Measurements from ENCODE around the gene IKZF5.

Gene IKZF5

GRCh38 chr10:122986335-122986734 lies 22.3 kb downstream of the IKZF5 start:
- TF ChIP-seq, protein P1, sequence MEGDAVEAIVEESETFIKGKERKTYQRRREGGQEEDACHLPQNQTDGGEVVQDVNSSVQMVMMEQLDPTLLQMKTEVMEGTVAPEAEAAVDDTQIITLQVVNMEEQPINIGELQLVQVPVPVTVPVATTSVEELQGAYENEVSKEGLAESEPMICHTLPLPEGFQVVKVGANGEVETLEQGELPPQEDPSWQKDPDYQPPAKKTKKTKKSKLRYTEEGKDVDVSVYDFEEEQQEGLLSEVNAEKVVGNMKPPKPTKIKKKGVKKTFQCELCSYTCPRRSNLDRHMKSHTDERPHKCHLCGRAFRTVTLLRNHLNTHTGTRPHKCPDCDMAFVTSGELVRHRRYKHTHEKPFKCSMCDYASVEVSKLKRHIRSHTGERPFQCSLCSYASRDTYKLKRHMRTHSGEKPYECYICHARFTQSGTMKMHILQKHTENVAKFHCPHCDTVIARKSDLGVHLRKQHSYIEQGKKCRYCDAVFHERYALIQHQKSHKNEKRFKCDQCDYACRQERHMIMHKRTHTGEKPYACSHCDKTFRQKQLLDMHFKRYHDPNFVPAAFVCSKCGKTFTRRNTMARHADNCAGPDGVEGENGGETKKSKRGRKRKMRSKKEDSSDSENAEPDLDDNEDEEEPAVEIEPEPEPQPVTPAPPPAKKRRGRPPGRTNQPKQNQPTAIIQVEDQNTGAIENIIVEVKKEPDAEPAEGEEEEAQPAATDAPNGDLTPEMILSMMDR (IDR thresholded peaks at IDR 0.05; ENCODE audit: insufficient read depth, low read length, poor library complexity, severe bottlenecking) = no peak
- no peak for DNase-seq (ENCODE audit: extremely low read depth, insufficient read length)

GRCh38 chr10:122984708-122985107 lies 23.9 kb downstream of the IKZF5 start:
- no peak for DNase-seq (ENCODE audit: extremely low read depth, insufficient read length)
- TF ChIP-seq, protein P1 (IDR thresholded peaks at IDR 0.05; ENCODE audit: insufficient read depth, low read length, poor library complexity, severe bottlenecking) = no peak
- H3K4me3 ChIP-seq (replicated peaks; ENCODE audit: low read depth, low read length) = no peak overlapping the region
- H3K27me3 ChIP-seq (replicated peaks; ENCODE audit: control insufficient read depth, insufficient read depth, low read length) = no peaks in the 10 kb centered on the region
- H3K36me3 ChIP-seq (ENCODE audit: control insufficient read depth, insufficient read depth, low read length) = no peaks in the 10 kb centered on the region; the same call in none of the 2 replicates

More at GRCh38 chr10:122986335-122986734, 22.3 kb downstream of the IKZF5 start:
- no peaks in the 10 kb centered on the region; the same call in none of the 2 replicates for H3K36me3 ChIP-seq (ENCODE audit: control insufficient read depth, insufficient read depth, low read length)
- no peaks in the 10 kb centered on the region for H3K27me3 ChIP-seq (replicated peaks; ENCODE audit: control insufficient read depth, insufficient read depth, low read length)
- H3K4me3 ChIP-seq (replicated peaks; ENCODE audit: low read depth, low read length) = no peak overlapping the region

- no peak overlapping the region for H3K4me3 ChIP-seq (replicated peaks; ENCODE audit: low read depth, low read length)
- TF ChIP-seq, protein P1 (IDR thresholded peaks at IDR 0.05; ENCODE audit: insufficient read depth, low read length, poor library complexity, severe bottlenecking) = no peak
- no peaks in the 10 kb centered on the region; the same call in none of the 2 replicates for H3K36me3 ChIP-seq (ENCODE audit: control insufficient read depth, insufficient read depth, low read length)
- DNase-seq (ENCODE audit: extremely low read depth, insufficient read length) = no peak
- no peaks in the 10 kb centered on the region for H3K27me3 ChIP-seq (replicated peaks; ENCODE audit: control insufficient read depth, insufficient read depth, low read length)
These were observed 24.7 kb downstream of the IKZF5 start for GRCh38 chr10:122983898-122984297.

DNA sequence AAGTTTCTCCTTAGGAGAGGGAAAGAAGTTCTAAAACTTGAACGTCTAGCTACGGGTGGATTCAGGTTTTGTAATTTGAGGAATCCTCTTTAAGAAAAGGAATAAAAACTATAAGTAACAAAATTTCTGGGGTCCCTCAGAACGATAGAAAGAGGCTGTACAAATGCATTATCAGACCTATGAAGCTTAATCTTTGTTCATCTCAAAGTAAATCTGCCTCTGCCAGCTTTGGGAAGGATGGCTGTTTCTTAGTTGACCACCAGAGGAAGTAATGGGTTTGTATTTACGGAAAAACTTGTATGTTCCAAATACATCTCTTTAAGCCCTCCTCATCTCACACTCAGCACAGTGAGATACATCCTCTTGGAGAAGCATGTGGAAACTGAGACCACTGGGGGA lies 27.5 kb downstream of the IKZF5 start:
- peak overlapping the region; percentile 64 for H3K4me3 ChIP-seq (replicated peaks; ENCODE audit: low read depth, low read length)

DNA sequence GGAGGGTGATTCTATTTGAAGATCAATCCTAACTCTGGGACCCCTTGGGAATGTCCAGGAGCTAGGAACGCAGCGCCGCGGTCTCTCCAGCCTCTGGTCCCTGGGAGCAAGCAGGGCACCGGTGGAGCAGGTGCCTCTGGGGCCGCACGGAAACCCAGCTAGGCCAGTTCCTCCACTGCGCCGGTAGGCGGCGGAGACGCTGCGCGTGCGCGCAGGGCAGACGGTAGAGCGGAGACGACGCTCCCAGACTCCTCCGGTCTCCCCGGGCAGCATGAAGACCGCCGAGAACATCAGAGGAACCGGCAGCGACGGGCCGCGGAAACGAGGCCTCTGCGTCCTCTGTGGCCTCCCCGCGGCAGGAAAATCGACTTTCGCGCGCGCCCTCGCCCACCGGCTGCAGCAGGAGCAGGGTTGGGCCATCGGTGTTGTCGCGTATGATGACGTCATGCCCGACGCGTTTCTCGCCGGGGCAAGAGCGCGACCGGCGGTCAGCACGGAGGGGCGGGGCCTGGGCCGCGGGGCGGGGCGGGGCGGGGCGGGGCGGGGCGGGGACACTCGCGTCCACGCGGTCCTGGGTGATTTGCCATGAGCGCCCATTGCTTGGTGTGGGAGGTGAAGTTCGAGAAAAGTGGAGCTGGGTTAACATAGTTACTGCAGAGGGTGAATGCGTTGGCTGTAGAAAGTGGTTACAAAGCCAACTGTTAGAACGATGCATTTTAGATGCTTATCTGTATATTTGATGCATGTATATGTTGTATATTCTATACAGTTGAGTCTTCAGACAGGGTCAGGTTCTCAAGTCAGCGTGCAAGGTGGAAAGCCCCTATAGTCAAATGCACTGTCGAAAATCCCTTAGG lies 28.2 kb downstream of the IKZF5 start, which contains the start of gene PSTK:
TSS of gene PSTK (plus strand) at position 193 of the 857 bp plus-strand sequence. CDS start at position 272, 79 bp downstream.
- peak; percentile 95 for DNase-seq (ENCODE audit: extremely low read depth, insufficient read length)
- H3K27me3 ChIP-seq (replicated peaks; ENCODE audit: control insufficient read depth, insufficient read depth, low read length) = no peaks in the 10 kb centered on the region
- peak within 1 kb of the TSS; percentile 68 for H3K4me3 ChIP-seq (replicated peaks; ENCODE audit: low read depth, low read length)
- TF ChIP-seq, protein P1 (IDR thresholded peaks at IDR 0.05; ENCODE audit: insufficient read depth, low read length, poor library complexity, severe bottlenecking) = peak; percentile 94
- H3K36me3 ChIP-seq (ENCODE audit: control insufficient read depth, insufficient read depth, low read length) = no peaks in the 10 kb centered on the region; the same call in 1 of the 2 replicates

More for the DNA sequence above, 27.5 kb downstream of the IKZF5 start:
- Histone ChIP-seq H3K27me3 (replicated peaks; ENCODE audit: control insufficient read depth, insufficient read depth, low read length) (no peaks in the 10 kb centered on the region), H3K36me3 (ENCODE audit: control insufficient read depth, insufficient read depth, low read length) (no peaks in the 10 kb centered on the region; the same call in 1 of the 2 replicates)
- TF ChIP-seq, protein P1 (IDR thresholded peaks at IDR 0.05; ENCODE audit: insufficient read depth, low read length, poor library complexity, severe bottlenecking) = peak; percentile 5
- no peak for DNase-seq (ENCODE audit: extremely low read depth, insufficient read length)

All from GM06990 (cell line).